Measurements from ENCODE around the gene FAM25A.
"Not testable (repeated sequence)": the region's sequence is repeated elsewhere in the genome, so short reads cannot be mapped to it uniquely, and the experiment has no call there.

Gene FAM25A

DNA sequence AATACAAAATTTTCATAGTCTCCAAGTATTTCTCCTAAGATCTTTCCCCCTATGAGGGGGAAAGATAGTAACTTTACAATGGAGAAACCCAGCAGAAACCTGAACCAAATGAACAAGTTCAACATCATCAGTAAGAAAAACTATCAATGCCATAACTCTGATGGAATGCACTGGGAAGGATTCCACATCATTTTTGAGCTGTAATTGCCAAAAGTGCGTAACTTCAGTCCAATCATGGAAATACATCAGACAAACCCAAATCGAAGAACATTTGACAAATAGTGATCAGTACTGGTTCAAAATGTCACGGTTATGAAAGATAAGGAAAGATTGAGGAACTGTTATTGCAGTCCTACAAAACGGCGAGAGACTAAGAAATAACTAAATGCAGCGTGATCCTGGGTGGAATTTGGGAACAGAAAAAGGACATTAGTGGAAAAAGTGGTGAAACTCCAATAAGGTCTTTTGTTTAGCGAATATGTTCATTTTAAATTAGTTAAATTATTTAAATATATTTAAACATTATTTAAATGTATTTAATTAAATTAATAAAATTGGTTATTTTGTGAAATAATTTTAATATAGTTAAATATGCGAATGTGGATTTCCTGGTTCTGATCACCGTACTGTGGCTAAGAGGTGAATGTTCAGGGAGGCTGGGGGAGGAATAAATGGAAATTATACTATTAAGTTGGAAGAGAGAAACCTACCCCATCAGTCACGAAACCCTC, 4.9 kb upstream of the FAM25A start:
- FAIRE-seq = peak; percentile 70

DNA sequence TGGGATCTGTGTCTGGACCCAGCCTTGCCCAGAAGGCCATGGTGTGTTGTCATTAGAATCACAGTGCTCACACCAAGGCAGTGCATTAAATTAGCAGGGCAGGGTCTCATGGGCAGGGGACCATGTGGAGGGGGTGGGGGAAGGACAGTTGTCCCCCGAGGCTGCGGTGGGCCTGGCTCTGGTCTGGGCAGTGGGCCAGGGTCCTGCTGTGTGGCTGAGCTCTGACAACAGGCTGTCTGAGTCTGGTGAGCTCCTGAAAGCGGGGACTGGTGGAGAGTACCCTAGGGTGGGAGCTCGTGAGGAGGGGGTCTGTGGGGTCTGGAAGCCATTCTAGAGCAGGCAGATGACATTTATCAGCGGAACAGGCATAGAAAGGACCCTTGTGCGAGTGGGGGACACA, 2.0 kb upstream of the FAM25A start:
- FAIRE-seq = not testable (repeated sequence)

DNA sequence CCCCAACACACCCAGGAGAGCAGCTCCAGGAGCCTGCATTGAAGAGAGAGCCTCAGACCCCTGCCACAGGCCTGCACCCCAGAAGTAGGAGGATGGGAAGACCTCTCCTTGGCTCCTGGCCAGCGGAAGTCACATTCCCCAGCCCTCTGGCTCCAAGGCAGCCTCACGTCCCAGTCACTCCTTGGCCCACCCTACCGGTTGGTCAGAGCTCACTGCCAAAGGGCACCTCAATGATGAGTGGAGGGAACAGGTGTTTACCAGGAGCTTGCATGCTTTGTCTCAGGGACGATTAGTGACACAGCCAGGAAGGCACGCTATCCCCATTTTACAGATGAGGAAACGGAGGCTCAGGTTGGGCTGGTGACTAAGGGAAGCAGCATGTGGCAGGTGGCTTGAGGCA, 1.0 kb upstream of the FAM25A start:
- not testable (repeated sequence) for FAIRE-seq

GRCh38 chr10:87019504-87019903, 590 bp upstream of the FAM25A start:
- not testable (repeated sequence) for FAIRE-seq

- not testable (repeated sequence) for FAIRE-seq
These were observed 5.3 kb downstream of the FAM25A start for GRCh38 chr10:87025285-87025958.

DNA sequence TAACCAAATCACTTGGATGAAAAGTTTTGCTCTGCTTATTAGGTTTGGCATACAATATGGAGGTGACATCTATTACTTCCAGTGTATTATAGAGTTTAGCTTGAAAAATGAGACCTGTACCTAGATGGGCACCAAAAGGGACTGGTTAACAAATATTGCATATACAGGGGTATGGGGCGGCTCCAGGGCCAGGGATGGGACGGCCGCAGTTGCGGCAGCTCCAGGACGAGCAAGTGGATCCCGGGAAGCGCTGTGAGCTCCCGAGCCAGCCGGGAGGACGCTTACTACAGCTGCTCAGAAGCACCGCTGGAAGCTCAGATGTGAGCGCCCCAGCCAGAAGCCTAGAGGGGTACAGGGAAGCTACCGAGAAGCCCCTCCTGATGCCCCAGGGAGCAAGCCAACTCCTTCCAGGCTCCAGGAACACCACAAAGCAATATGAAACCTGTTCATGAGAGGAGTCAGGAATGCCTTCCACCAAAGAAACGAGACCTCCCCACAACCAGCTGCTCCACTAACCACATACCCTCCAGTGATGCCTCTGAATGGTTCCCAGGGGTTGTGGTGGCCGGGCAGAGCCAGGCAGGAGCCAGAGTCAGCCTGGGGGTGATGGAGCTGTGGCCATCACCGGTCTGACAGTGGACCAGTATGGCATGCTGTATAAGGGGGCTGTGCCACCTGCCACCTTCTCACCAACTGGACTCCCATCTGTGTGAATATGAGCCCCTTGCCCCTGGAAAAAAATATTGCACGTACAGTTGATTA, 6.8 kb downstream of the FAM25A start:
- not testable (repeated sequence) for FAIRE-seq

- FAIRE-seq = not testable (repeated sequence)
These were observed 10.3 kb downstream of the FAM25A start for GRCh38 chr10:87030419-87030818.

DNA sequence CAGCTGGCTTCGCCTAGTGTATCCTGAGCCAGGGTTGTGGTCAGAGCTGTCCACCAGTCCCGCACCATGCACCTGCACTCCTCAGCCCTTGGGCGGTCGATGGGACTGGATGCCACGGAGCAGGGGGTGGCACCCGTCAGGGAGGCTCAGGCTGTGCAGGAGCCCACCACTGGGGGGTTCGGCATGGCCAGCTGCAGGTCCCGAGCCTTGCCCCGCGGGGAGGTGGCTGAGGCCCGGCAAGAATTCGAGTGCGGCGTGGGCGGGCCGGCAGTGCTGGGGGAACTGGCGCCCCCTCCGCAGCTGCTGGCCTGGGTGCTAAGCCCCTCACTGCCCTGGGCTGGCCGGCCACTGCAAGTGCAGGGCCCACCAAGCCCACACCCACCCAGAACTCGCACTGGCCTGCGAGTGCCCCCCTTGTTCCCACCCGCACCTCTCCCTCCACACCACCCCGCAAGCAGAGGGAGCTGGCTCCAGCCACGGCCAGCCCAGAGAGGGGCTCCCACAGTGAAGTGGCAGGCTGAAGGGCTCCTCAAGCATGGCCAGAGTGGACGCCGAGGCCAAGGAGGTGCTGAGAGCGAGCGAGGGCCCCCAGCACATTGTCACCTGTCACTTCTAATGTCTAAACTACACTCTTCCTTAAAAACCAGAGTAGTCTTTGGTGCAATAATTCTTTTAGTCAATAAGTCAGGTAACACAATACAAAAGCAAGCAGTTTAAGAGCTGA, 11.0 kb downstream of the FAM25A start:
- FAIRE-seq = no peak

- no peak for FAIRE-seq
These were observed 16.5 kb downstream of the FAM25A start for GRCh38 chr10:87036623-87037022.

GRCh38 chr10:87038286-87038717, 18.2 kb downstream of the FAM25A start:
- no peak for FAIRE-seq

DNA sequence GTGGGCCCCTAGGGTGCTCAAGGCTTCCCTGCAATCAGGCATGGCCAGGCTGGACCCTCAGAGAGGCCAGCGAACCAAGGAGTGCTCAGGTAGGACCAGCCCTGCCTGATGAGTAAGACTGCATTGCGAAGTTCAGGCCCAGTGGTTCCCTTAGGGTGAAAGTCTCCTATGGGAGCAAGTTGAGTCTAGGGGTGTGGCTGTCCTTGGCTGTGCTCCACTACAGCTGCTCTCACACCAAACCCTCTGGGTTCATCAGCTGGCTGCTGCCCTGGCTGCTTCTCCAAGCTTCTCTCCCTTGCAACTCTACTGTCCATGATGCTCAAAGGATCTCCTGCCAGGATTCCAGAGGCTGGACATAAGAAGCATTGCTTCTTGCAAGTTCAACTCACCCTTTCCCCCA, 18.7 kb downstream of the FAM25A start:
- no peak for FAIRE-seq

GRCh38 chr10:87043579-87043978, 23.5 kb downstream of the FAM25A start:
- FAIRE-seq = not testable (repeated sequence)

- FAIRE-seq = no peak
These were observed 25.4 kb downstream of the FAM25A start for GRCh38 chr10:87045434-87045938.

DNA sequence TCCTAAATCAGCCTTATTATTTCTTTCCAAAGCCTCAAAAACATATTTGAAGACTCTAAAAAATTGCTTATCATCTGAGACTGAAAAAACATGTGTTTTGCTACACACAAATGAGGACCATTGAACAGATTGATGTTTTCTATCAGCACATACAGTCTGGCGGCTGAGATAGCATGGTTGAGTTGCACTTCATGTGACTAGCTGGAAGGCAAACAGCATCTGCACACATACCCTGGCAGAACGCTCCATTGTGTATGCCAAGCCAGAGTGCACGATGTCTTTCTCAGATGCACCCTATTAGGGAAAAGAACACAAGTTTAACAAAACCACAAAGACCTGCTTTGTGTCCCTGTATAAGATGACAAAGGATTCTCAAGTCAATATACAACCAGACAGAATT, 33.0 kb downstream of the FAM25A start:
- FAIRE-seq = no peak

DNA sequence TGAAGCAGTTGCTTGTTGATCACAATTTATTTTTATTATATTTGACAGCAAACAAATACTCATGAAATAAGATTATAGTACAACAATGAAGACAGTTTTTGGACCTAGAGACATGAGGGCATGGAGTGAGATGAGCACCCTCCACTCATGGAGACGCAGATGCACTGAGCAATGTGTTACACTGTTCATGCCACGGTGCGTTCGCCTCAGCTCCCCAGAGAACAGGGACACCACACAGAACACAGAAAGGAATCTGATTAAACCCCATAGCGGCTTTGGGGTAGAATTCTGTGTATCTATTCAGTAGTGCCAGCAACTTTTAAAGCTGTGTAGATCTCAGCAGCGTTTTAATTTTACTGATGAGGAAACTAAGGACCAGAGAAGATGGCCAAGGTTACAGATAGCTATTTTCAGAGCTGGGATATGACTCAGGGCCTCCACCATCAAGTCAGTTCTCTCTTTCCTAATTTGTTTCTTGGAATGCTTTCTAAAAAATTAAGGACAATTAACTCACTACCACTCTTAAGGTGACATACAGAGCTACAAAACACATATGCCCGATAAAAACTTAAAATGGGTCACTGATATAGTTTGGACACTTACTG, 33.6 kb downstream of the FAM25A start:
- FAIRE-seq = no peak

GRCh38 chr10:87054373-87055295, 34.5 kb downstream of the FAM25A start:
- FAIRE-seq = no peak

GRCh38 chr10:87058171-87058570, 38.1 kb downstream of the FAM25A start:
- FAIRE-seq = no peak

- FAIRE-seq = no peak
These were observed 39.3 kb downstream of the FAM25A start for GRCh38 chr10:87059401-87059800.

DNA sequence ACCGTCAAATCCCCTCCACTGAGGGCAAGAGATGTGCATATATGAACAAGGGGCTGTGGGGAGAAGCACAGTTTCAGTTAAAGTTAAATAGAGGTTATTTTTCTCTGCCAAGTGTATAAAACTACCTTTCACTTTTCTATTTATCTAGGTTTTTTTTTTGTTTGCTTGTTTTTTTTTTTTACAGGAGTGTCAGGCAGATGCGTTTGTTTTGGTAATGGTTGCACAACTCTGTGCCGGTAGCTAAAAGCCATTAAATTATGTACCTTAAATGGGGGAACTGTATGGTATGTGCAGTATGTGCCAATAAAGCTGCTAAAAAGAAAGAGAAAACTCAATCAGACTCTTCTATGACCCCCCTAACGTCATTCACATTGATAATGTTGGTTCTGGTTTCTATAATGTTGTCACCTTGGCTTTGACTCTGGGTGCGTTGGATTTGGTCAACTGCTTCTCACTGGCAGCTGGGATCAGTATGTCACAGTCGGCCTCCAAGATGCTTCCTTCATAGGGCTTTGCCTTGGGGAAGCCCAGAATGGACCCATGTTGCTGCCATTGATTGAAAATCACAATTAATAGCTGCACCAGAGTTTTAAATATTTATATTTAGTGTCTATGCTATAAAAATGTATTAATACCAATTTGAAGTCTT, 40.3 kb downstream of the FAM25A start:
- FAIRE-seq = no peak

DNA sequence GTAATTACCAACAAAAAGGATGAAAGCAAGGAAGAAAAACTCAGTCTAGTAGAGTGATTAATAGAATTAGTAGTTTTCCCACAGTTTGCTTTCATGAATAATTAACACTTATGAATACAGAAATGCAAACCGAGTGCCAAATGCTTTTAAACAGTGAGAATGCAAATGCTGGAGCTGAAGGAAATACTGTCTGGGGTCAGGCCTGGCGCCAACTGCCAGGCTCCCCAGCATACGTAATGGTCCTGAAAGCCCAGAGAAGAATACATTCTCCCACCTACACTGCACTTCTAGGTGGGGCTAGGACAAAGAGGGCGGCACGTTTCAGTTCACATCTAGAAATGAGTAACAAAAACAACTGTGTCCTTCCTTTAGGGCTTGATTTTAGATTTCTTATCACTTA, 44.6 kb downstream of the FAM25A start:
- FAIRE-seq = no peak

- no peak for FAIRE-seq
These were observed 46.1 kb downstream of the FAM25A start for GRCh38 chr10:87066178-87066577.
